ENCODE measurements around the gene ACVRL1.

Gene ACVRL1

GRCh38 chr12:51910168-51910567, 2.9 kb downstream of the ACVRL1 start:
- TF ChIP-seq, protein P1, sequence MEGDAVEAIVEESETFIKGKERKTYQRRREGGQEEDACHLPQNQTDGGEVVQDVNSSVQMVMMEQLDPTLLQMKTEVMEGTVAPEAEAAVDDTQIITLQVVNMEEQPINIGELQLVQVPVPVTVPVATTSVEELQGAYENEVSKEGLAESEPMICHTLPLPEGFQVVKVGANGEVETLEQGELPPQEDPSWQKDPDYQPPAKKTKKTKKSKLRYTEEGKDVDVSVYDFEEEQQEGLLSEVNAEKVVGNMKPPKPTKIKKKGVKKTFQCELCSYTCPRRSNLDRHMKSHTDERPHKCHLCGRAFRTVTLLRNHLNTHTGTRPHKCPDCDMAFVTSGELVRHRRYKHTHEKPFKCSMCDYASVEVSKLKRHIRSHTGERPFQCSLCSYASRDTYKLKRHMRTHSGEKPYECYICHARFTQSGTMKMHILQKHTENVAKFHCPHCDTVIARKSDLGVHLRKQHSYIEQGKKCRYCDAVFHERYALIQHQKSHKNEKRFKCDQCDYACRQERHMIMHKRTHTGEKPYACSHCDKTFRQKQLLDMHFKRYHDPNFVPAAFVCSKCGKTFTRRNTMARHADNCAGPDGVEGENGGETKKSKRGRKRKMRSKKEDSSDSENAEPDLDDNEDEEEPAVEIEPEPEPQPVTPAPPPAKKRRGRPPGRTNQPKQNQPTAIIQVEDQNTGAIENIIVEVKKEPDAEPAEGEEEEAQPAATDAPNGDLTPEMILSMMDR (IDR thresholded peaks at IDR 0.05; ENCODE audit: borderline replicate concordance, control extremely low read depth, extremely low read depth, insufficient read depth, missing control alignments): no peak
- in situ Hi-C loops (cut with MboI; ENCODE audit: low sequenced_read_pairs, unreplicated experiment): no loop called here
- no peak for DNase-seq (ENCODE audit: low spot score)

- no peak for DNase-seq (ENCODE audit: low spot score)
- TF ChIP-seq, protein P1 (IDR thresholded peaks at IDR 0.05; ENCODE audit: borderline replicate concordance, control extremely low read depth, extremely low read depth, insufficient read depth, missing control alignments): no peak
- in situ Hi-C loops (cut with MboI; ENCODE audit: low sequenced_read_pairs, unreplicated experiment): no loop called here
Measured at GRCh38 chr12:51910691-51911090, 3.4 kb downstream of the ACVRL1 start.

GRCh38 chr12:51911307-51911706, 4.0 kb downstream of the ACVRL1 start:
- in situ Hi-C loops (cut with MboI; ENCODE audit: low sequenced_read_pairs, unreplicated experiment): no loop called here
- TF ChIP-seq, protein P1 (IDR thresholded peaks at IDR 0.05; ENCODE audit: borderline replicate concordance, control extremely low read depth, extremely low read depth, insufficient read depth, missing control alignments): no peak
- DNase-seq (ENCODE audit: low spot score): no peak

DNA sequence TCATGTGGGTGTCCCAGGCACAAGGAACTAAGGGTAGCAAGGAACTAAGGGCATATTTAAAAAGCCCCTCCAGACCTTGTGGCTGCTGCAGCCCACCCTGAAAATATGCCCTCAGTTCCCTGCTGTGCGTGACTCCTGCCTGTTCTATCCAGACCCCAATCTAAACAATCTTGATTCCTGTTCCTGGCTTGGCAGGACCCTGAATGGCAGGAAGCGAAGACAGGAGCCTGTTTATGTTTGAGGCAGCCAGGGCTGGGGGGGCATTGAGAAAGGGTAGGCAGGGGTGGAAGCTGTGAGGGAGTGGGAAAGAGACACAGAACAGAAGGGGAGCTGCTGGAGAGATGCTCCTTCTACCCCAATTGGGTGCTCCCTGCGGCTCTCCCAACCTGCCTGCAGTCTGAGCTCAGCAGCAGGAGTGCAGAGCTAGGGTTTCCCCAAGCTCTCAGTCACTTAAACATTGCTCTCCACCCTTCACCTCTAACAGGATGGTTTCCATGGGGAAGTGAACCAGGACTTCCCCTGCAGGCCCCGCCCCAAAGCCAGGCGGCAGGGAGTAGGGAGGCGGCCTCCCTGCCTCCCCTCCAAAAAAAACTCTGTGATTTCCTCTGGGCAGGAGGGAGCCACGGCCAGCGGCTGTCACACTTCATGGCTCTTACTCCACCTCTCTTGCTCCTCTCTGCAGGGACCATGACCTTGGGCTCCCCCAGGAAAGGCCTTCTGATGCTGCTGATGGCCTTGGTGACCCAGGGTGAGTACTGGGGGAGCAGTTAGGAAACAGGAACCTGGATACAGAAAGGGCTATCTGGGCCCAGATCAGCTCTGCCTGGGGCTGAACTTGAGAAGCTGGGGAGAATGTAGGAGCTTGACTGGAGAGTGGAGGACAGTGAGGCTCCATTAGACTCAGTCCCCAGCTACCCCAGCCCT, 4.7 kb downstream of the ACVRL1 start:
- TF ChIP-seq, protein P1 (IDR thresholded peaks at IDR 0.05; ENCODE audit: borderline replicate concordance, control extremely low read depth, extremely low read depth, insufficient read depth, missing control alignments): no peak
- in situ Hi-C loops (cut with MboI; ENCODE audit: low sequenced_read_pairs, unreplicated experiment): no loop called here
- no peak for DNase-seq (ENCODE audit: low spot score)

GRCh38 chr12:51913071-51914033, 6.0 kb downstream of the ACVRL1 start:
- no peak for DNase-seq (ENCODE audit: low spot score)
- TF ChIP-seq, protein P1 (IDR thresholded peaks at IDR 0.05; ENCODE audit: borderline replicate concordance, control extremely low read depth, extremely low read depth, insufficient read depth, missing control alignments): no peak
- in situ Hi-C loops (cut with MboI; ENCODE audit: low sequenced_read_pairs, unreplicated experiment): no loop called here
